Non-pigmented ciliary epithelial cell (primary cell): Measurements from ENCODE around the gene SPN.
"Not testable (repeated sequence)": the region's sequence is repeated elsewhere in the genome, so short reads cannot be mapped to it uniquely, and the experiment has no call there.

Experiments used
- DNase-seq: peaks from one replicate; pipeline ENCODE4 v3.0.0-alpha.2; 2010; ENCODE audit warnings: low read depth

Gene SPN

GRCh38 chr16:29702269-29702668 lies 39.2 kb downstream of the SPN start:
- no peak for DNase-seq

GRCh38 chr16:29705030-29705429 lies 42.0 kb downstream of the SPN start:
- no peak for DNase-seq

- DNase-seq = not testable (repeated sequence)
Observed at GRCh38 chr16:29707160-29707559, 44.1 kb downstream of the SPN start.

DNA sequence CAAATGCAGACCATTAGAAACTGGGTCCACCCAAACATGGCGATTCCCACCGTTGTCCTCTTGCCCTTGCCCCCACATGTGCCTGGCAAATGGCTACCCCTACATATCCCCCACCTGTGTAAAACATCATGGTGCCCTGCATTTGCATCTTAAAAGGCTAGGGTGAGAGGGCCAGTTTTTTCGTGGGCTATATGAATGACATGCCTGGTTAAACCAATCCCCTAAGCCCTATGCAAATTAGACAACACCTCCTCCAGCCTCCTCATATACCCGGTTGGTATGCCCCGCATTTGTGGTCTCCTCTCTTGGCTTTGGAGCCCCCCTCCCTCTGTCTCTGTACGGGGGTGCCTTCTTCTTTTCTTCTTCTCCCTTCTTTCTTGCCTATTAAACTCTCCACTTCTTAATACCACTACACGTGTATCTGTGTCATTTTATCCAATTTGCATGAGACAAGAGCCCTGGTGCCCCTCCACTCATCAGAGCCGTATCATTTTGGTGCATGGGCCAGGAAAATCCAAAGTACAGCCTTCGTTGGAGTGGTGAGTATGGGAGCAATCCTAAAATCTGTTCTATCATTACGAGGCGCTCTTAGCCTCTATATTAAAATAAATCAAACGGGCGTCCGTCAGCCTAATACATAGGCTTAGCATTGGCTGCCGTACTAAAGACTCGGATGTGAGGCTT lies 46.0 kb downstream of the SPN start:
- no peak for DNase-seq

DNA sequence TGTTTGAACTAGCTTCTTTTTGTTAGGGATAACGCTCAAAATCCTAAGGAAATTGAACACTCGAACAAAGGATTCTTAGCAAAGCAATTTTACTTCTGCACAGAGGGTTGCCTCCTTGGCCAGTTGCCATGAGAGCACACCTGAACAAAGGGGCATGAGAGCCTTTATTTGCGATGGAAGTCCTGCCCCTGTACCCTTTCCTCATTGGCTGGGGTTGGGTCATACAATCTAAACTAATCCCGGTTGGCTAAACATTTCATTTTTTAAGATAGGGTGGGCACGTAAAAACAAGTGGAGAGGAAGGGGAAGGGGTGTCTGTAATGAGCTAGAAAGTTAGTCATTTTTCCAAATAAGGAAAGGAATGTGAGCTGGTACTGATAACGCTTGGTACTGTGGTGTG lies 46.6 kb downstream of the SPN start:
- not testable (repeated sequence) for DNase-seq

DNA sequence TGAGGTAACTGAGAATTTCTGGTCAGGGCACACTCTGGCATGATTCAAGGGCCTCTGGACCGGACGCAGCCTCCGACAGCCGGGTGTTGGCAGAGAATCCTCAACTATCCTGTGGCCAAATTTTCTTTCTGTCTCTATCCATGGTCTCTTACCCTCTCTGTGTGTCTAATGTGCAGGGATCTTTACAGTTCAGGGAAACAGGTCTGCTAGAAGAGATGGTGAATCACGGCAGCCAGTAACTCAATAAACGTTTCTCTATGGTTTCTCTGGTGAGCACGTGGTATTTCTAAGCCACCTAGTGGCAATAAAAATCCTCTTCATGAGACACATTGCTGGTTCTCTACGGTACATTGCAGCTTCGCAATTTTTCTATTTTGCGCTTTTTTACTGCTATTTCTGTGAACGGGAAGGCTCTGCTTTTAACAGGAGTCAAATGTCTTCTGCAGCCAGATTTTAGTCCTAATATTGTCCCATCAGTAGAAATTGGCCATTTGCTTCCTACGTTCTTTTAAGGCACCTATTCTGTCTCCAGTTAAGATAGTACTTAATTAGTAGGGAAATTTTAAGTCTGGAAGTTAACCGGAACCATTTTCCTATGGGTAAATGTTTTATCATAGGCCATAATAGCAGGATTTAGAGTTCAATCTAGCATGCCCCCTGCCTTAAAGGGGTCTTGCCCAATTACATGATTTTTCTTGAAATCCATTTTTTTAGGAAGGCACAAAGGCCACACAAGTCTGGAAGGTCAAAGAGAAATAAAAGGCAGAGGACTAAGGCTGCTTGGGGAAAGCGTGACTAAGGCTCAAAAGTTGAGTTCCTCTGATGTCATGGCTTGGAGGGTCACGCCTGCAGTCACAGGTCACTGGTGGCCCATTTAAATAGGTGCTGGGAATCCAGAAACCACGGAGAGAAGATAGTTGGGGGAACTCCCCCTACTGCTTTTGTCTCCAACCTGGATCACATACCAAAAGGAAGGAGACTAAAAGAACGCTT lies 47.5 kb downstream of the SPN start:
- peak; percentile 45 for DNase-seq

DNA sequence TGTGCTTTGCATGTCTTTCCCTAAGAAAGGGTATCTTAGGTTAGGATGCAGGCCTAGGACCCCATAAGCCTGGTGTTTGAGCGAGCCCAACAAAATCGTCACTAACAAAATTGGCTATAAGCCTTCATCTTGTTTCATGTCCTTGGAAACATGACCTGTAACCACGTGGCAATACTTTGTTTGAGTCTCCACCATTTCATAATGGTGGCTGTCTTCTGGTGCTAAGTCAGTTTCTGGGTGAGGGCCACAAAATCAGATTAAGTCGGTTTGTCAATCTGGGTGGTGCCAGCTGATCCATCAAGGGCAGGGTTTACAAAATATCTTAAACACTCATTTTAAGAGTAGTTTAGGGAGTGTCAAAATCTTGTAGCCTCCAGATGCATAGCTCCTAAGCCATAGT lies 49.8 kb downstream of the SPN start:
- no peak for DNase-seq

DNA sequence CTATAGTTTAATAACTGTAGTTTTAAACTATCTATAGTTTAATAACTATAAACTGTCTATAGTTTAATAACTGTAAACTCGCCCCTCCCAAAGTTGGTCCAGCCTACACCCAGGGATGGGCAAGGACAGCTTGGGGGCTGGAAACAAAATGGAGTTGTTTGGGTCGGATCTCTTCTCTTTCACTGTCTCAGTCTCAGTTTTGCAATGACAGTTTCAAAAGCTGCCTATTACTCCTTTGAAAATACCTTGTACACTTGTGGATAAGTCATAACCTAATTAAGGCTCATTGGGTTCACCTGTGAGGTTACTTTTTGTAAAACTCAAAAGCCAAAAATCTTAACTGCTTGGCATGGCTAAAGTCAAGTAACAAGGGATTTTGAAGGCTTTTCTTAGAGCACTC lies 51.3 kb downstream of the SPN start:
- DNase-seq = no peak

DNA sequence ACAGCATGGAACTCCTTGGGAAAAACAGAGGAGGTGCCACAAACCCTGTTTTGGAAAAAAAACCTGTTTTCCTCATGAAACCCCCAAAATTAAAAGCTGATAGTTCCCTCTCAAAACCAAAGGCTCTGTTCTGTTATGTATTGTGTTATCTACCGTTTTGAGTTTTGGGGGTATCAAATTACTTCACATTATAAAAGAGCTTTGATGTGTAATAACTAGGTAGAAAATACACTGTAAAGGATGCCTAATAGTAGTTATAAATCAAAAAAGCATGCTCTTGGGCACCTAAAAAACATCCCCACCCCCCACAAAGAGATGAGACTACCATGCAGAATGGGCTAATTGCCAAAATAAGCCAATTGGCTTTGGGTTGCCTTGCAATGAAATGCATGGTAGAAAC lies 51.9 kb downstream of the SPN start:
- no peak for DNase-seq

DNA sequence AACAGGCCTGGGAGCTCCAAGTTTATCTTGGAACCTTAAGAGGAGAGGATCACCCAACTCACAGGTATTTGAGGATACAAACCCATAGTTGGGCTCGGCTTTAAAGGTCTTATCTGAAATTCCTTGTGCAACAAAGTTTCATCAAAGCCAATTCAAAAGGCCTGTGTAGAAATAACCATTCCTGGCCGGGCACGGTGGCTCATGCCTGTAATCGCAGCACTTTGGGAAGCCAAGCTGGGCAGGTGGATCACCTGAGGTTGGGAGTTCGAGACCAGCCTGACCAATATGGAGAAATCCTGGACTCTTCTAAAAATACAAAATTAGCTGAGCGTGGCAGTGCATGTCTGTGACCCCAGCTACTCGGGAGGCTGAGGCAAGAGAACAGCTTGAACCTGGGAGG lies 54.1 kb downstream of the SPN start:
- no peak for DNase-seq

GRCh38 chr16:29719063-29719462 lies 56.0 kb downstream of the SPN start:
- DNase-seq = no peak
